HCT116 (cell line): ENCODE results near the gene ISYNA1.

Experiments
- CTCF ChIP-seq, 3 experiments: fragments of 200-600 bp in 1 of 3; sonication (generic) in 1 of 3; IDR thresholded peaks in 2 of 3; conservative IDR thresholded peaks in 1 of 3; 2 replicates each; pipeline ENCODE4 v1.5.1; 2012 to 2017; ENCODE audit warnings: low read depth in 2 of 3, low read length in 2 of 3, antibody characterized with exemption in 1 of 3, borderline replicate concordance in 1 of 3, control low read depth in 1 of 3, mild to moderate bottlenecking in 1 of 3, mixed read lengths in 1 of 3, mixed run types in 1 of 3, moderate library complexity in 1 of 3; ENCODE audit not compliant: insufficient read depth in 1 of 3
- EGR1 ChIP-seq: IDR thresholded peaks from 2 replicates; pipeline ENCODE4 v1.6.1; 2012; ENCODE audit warnings: low read depth
- EZH2 ChIP-seq: fragments of 200-600 bp; sonication (generic); IDR thresholded peaks from 2 replicates; pipeline ENCODE4 v1.6.1; 2017; ENCODE audit warnings: antibody characterized with exemption, mixed run types
- EZH2phosphoT487 ChIP-seq: fragments of 200-600 bp; IDR thresholded peaks from 2 replicates; pipeline ENCODE4 v1.6.1; 2018; ENCODE audit warnings: antibody characterized with exemption, borderline replicate concordance
- FOSL1 ChIP-seq: IDR thresholded peaks from 2 replicates; pipeline ENCODE4 v1.6.1; 2012; ENCODE audit warnings: low read depth
- MAX ChIP-seq: IDR thresholded peaks from 2 replicates; pipeline ENCODE4 v1.6.1; 2012
- POLR2A ChIP-seq: IDR thresholded peaks from 2 replicates; pipeline ENCODE4 v1.7.0; 2011; ENCODE audit warnings: borderline replicate concordance; ENCODE audit not compliant: insufficient read depth, insufficient read length; ENCODE audit errors: extremely low read depth
- POLR2AphosphoS5 ChIP-seq: IDR thresholded peaks from 2 replicates; pipeline ENCODE4 v1.6.1; 2011; ENCODE audit warnings: mild to moderate bottlenecking, low read depth, low read length, moderate library complexity
- RAD21 ChIP-seq: IDR thresholded peaks from 2 replicates; pipeline ENCODE4 v1.6.1; 2012; ENCODE audit warnings: low read depth, mild to moderate bottlenecking
- SIN3A ChIP-seq: IDR thresholded peaks from 2 replicates; pipeline ENCODE4 v1.6.1; 2012; ENCODE audit warnings: low read depth
- SP1 ChIP-seq: IDR thresholded peaks from 2 replicates; pipeline ENCODE4 v1.6.1; 2012; ENCODE audit warnings: low read depth
- TCF7L2 ChIP-seq: IDR thresholded peaks from 2 replicates; pipeline ENCODE4 v1.7.0; 2011; ENCODE audit warnings: borderline replicate concordance, inconsistent platforms; ENCODE audit not compliant: insufficient read depth, insufficient read length; ENCODE audit errors: extremely low read depth
- YY1 ChIP-seq: IDR thresholded peaks from 2 replicates; pipeline ENCODE4 v1.6.1; 2011; ENCODE audit warnings: low read length, low read depth, moderate library complexity, mild to moderate bottlenecking; ENCODE audit not compliant: insufficient replicate concordance; ENCODE audit errors: extremely low read depth
- ZNF274 ChIP-seq: fragments of 200-500 bp; sonication (Bioruptor generic); IDR thresholded peaks from 2 replicates; pipeline ENCODE4 v1.6.1; 2014; ENCODE audit warnings: mild to moderate bottlenecking, low read depth, low read length, inconsistent platforms

GRCh38 chr19:18435178-18435841 lies 2.6 kb downstream of the ISYNA1 start:
- TF ChIP-seq YY1 (no peak), POLR2A (no peak), CTCF (IDR thresholded peaks at IDR 0.05 in 2 of 3, conservative IDR thresholded peaks at IDR 0.05 in 1 of 3; ENCODE audit: borderline replicate concordance in 1 of 3, insufficient read depth in 1 of 3, low read depth in 2 of 3, low read length in 2 of 3) (no peak), EZH2phosphoT487 (no peak), FOSL1 (no peak), EZH2 (no peak), POLR2AphosphoS5 (0 out of 2 replicates have a peak, but pooled peaks have one; percentile 15), RAD21 (no peak), ZNF274 (no peak), EGR1 (no peak), MAX (no peak), SIN3A (no peak), SP1 (no peak), TCF7L2 (no peak)
